Measurements from ENCODE around the gene CUL1.
A peak's percentile ranks its signal among the peaks of the same experiment; 100 is the strongest.

Gene CUL1

GRCh38 chr7:148721390-148721789, 22.7 kb downstream of the CUL1 start:
- no peak for DNase-seq

GRCh38 chr7:148722340-148723165, 23.9 kb downstream of the CUL1 start:
- DNase-seq: no peak

- no peak for DNase-seq
These were observed 24.5 kb downstream of the CUL1 start for GRCh38 chr7:148723166-148723559.

GRCh38 chr7:148723846-148724245, 25.1 kb downstream of the CUL1 start:
- DNase-seq: no peak

GRCh38 chr7:148726385-148726784, 27.7 kb downstream of the CUL1 start:
- DNase-seq: peak; percentile 42

- DNase-seq: peak; percentile 24
These were observed 29.0 kb downstream of the CUL1 start for GRCh38 chr7:148727501-148728278.

GRCh38 chr7:148729984-148730733, 31.5 kb downstream of the CUL1 start:
- DNase-seq: no peak

GRCh38 chr7:148732862-148733261, 34.2 kb downstream of the CUL1 start:
- DNase-seq: no peak

GRCh38 chr7:148733496-148733895, 34.8 kb downstream of the CUL1 start:
- DNase-seq: no peak

- DNase-seq: no peak
These were observed 36.4 kb downstream of the CUL1 start for GRCh38 chr7:148735141-148735540.

GRCh38 chr7:148735967-148736366, 37.3 kb downstream of the CUL1 start:
- peak; percentile 12 for DNase-seq

GRCh38 chr7:148738737-148739535, 40.2 kb downstream of the CUL1 start:
- DNase-seq: no peak

GRCh38 chr7:148746135-148746534, 47.4 kb downstream of the CUL1 start:
- DNase-seq: no peak

GRCh38 chr7:148747274-148747673, 48.6 kb downstream of the CUL1 start:
- DNase-seq: no peak

- no peak for DNase-seq
These were observed 52.0 kb downstream of the CUL1 start for GRCh38 chr7:148750442-148751355.

GRCh38 chr7:148753224-148753623, 54.5 kb downstream of the CUL1 start:
- DNase-seq: no peak

GRCh38 chr7:148754912-148755311, 56.2 kb downstream of the CUL1 start:
- peak; percentile 52 for DNase-seq

- DNase-seq: no peak
These were observed 63.0 kb downstream of the CUL1 start for GRCh38 chr7:148761499-148762278.

- no peak for DNase-seq
These were observed 64.9 kb downstream of the CUL1 start for GRCh38 chr7:148763622-148764021.

GRCh38 chr7:148770004-148770403, 71.3 kb downstream of the CUL1 start:
- no peak for DNase-seq

Measured in activated CD4-positive, alpha-beta T cell treated with anti-CD3 and anti-CD28 coated beads, Interleukin-10, Interleukin-2, amounts not matched to agents 100 ng/mL and 50 ng/mL, durations not matched to agents 16 hours and 8 hours (primary cell).